ENCODE results near the gene FANCC. TPM values are rescaled to one million over a fixed set of nuclear protein-coding genes. Genes with fewer than 3 reads are reported as not detected.

The FANCC gene
- total and polyA plus RNA-seq, 2 donors = 4.1 to 4.8 TPM

DNA sequence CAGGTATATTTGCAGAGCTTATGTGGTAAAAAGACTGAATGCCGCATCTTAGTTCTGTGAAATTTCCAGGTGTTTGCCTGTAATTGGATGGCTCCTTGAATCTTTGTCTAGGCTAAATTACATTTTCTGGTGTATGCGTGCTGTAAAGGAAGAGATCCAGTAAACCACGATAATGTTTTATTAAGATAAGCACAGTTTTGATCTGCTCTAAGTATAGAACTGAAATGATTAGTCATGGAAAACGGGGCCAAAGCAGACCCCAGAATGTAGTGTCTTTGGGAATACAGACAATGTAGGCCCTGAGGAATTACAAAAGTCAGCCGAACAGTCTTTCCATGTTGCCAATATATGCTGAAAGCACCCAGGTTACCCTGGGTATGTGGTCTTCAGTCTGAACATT, 257.3 kb downstream of the FANCC start:
- Histone ChIP-seq H3K36me3 (ENCODE audit: control insufficient read depth in 2 of 2, insufficient read depth in 2 of 2, low read length in 1 of 2) (no peaks in the 10 kb centered on the region), H3K4me1 (ENCODE audit: control insufficient read depth in 2 of 2, insufficient read depth in 2 of 2, low read length in 2 of 2) (peaks cover 0 to 6% of the 10 kb centered on the region in 2 donors), H3K27ac (ENCODE audit: low read depth in 1 of 2, low read length in 1 of 2) (no peak overlapping the region), H3K4me3 (ENCODE audit: low read length in 2 of 2) (no peak overlapping the region), H3K9me3 (ENCODE audit: control insufficient read depth in 2 of 2, insufficient read depth in 1 of 2, low read length in 1 of 2) (no peaks in the 10 kb centered on the region), H3K27me3 (ENCODE audit: control insufficient read depth in 2 of 2, insufficient read depth in 1 of 2, low read length in 1 of 2) (no peaks in the 10 kb centered on the region)
- 45% methylated on average over 5 of the region's 5 CpGs for WGBS
- no peak for DNase-seq (ENCODE audit: low read depth in 6 of 9, low spot score in 9 of 9)

GRCh38 chr9:95058795-95059386, 258.6 kb downstream of the FANCC start:
- 96% methylated on average over 7 of the region's 7 CpGs for WGBS
- Histone ChIP-seq H3K4me1 (ENCODE audit: control insufficient read depth in 2 of 2, insufficient read depth in 2 of 2, low read length in 2 of 2) (peaks cover 0 to 6% of the 10 kb centered on the region in 2 donors), H3K36me3 (ENCODE audit: control insufficient read depth in 2 of 2, insufficient read depth in 2 of 2, low read length in 1 of 2) (no peaks in the 10 kb centered on the region), H3K9me3 (ENCODE audit: control insufficient read depth in 2 of 2, insufficient read depth in 1 of 2, low read length in 1 of 2) (no peaks in the 10 kb centered on the region), H3K4me3 (ENCODE audit: low read length in 2 of 2) (no peak overlapping the region), H3K27ac (ENCODE audit: low read depth in 1 of 2, low read length in 1 of 2) (no peak overlapping the region), H3K27me3 (ENCODE audit: control insufficient read depth in 2 of 2, insufficient read depth in 1 of 2, low read length in 1 of 2) (no peaks in the 10 kb centered on the region)
- DNase-seq (ENCODE audit: low read depth in 6 of 9, low spot score in 9 of 9) = no peak

GRCh38 chr9:95058121-95058785, 259.3 kb downstream of the FANCC start:
- Histone ChIP-seq H3K4me1 (ENCODE audit: control insufficient read depth in 2 of 2, insufficient read depth in 2 of 2, low read length in 2 of 2) (peaks cover 0 to 6% of the 10 kb centered on the region in 2 donors), H3K27ac (ENCODE audit: low read depth in 1 of 2, low read length in 1 of 2) (no peak overlapping the region), H3K27me3 (ENCODE audit: control insufficient read depth in 2 of 2, insufficient read depth in 1 of 2, low read length in 1 of 2) (no peaks in the 10 kb centered on the region), H3K9me3 (ENCODE audit: control insufficient read depth in 2 of 2, insufficient read depth in 1 of 2, low read length in 1 of 2) (no peaks in the 10 kb centered on the region), H3K36me3 (ENCODE audit: control insufficient read depth in 2 of 2, insufficient read depth in 2 of 2, low read length in 1 of 2) (no peaks in the 10 kb centered on the region), H3K4me3 (ENCODE audit: low read length in 2 of 2) (no peak overlapping the region)
- DNase-seq (ENCODE audit: low read depth in 6 of 9, low spot score in 9 of 9) = no peak
- 92% methylated on average over 7 of the region's 7 CpGs for WGBS

DNA sequence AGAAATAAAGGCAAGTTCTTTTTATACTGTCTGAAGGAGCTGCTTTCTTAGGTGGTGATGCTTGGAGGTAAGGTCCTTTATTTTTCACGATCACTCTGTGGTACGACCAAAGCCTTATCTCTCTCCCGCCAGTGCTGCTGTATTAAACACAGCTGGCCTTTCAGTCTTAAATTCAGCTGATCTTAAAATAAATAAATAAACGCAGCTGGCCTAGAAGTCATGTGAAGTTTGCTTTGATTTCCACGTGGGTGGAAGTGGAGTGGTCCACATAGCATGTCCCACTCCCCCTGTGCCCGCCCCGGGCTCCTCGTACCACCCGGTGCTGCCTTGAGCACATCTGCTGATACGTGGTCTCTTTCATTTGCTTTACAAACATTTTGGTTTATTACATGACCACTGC, 260.4 kb downstream of the FANCC start:
- no peak for DNase-seq (ENCODE audit: low read depth in 6 of 9, low spot score in 9 of 9)
- Histone ChIP-seq H3K9me3 (ENCODE audit: control insufficient read depth in 2 of 2, insufficient read depth in 1 of 2, low read length in 1 of 2) (no peaks in the 10 kb centered on the region), H3K36me3 (ENCODE audit: control insufficient read depth in 2 of 2, insufficient read depth in 2 of 2, low read length in 1 of 2) (no peaks in the 10 kb centered on the region), H3K4me1 (ENCODE audit: control insufficient read depth in 2 of 2, insufficient read depth in 2 of 2, low read length in 2 of 2) (peaks cover 0 to under 1% of the 10 kb centered on the region in 2 donors), H3K27me3 (ENCODE audit: control insufficient read depth in 2 of 2, insufficient read depth in 1 of 2, low read length in 1 of 2) (no peaks in the 10 kb centered on the region), H3K4me3 (ENCODE audit: low read length in 2 of 2) (no peak overlapping the region), H3K27ac (ENCODE audit: low read depth in 1 of 2, low read length in 1 of 2) (no peak overlapping the region)
- 74% methylated on average over 10 of the region's 10 CpGs for WGBS

DNA sequence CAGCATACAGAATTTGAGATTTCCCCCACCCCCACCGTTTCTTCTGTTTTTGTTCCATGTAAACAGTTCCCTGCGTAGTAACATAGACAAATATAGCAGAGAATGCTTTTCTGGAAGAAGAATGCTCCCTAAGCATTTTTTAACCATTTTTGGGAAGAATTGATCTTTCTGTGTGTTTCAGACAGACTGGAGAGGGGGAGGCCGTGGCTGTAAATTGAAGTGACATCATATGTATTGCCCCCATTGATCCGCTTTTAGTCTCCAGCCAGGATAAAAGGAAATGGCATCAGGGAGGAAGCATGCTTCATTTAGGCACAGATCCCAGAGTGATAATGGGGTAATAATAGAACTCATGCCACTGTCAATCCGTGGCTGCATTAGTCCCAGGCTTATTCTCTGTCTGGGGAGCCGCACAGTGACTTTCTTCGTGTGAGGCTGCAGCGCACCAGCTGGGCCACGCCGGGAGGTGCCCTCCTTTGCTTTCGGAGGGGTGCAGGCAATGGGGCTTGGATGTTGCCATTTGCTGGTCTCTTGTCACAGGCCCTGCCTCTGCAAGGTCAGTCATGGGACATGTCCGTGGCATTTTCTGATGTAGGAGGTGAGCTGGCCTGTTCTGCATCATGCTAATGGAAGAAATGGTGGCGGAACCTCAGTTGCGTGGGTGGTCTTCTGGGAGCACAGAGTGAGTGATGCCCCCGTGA, 261.5 kb downstream of the FANCC start:
- no peaks in the 10 kb centered on the region for H3K9me3 ChIP-seq (ENCODE audit: control insufficient read depth in 2 of 2, insufficient read depth in 1 of 2, low read length in 1 of 2)
- no peak overlapping the region for H3K4me3 ChIP-seq (ENCODE audit: low read length in 2 of 2)
- DNase-seq (ENCODE audit: low read depth in 6 of 9, low spot score in 9 of 9) = no peak
- 94% methylated on average over 15 of the region's 15 CpGs for WGBS
- H3K27ac ChIP-seq (ENCODE audit: low read depth in 1 of 2, low read length in 1 of 2) = no peak overlapping the region
- H3K4me1 ChIP-seq (ENCODE audit: control insufficient read depth in 2 of 2, insufficient read depth in 2 of 2, low read length in 2 of 2) = no peaks in the 10 kb centered on the region
- H3K36me3 ChIP-seq (ENCODE audit: control insufficient read depth in 2 of 2, insufficient read depth in 2 of 2, low read length in 1 of 2) = no peaks in the 10 kb centered on the region
- no peaks in the 10 kb centered on the region for H3K27me3 ChIP-seq (ENCODE audit: control insufficient read depth in 2 of 2, insufficient read depth in 1 of 2, low read length in 1 of 2)

- Histone ChIP-seq H3K4me1 (ENCODE audit: control insufficient read depth in 2 of 2, insufficient read depth in 2 of 2, low read length in 2 of 2) (no peaks in the 10 kb centered on the region), H3K4me3 (ENCODE audit: low read length in 2 of 2) (no peak overlapping the region), H3K27ac (ENCODE audit: low read depth in 1 of 2, low read length in 1 of 2) (no peak overlapping the region), H3K36me3 (ENCODE audit: control insufficient read depth in 2 of 2, insufficient read depth in 2 of 2, low read length in 1 of 2) (no peaks in the 10 kb centered on the region), H3K9me3 (ENCODE audit: control insufficient read depth in 2 of 2, insufficient read depth in 1 of 2, low read length in 1 of 2) (no peaks in the 10 kb centered on the region), H3K27me3 (ENCODE audit: control insufficient read depth in 2 of 2, insufficient read depth in 1 of 2, low read length in 1 of 2) (peaks cover 0 to 2% of the 10 kb centered on the region in 2 donors)
- DNase-seq (ENCODE audit: low read depth in 6 of 9, low spot score in 9 of 9) = no peak
- WGBS = 77% methylated on average over 6 of the region's 6 CpGs
These were observed 262.1 kb downstream of the FANCC start for GRCh38 chr9:95055334-95055850.

GRCh38 chr9:95053611-95054570, 263.6 kb downstream of the FANCC start:
- Histone ChIP-seq H3K9me3 (ENCODE audit: control insufficient read depth in 2 of 2, insufficient read depth in 1 of 2, low read length in 1 of 2) (no peaks in the 10 kb centered on the region), H3K27me3 (ENCODE audit: control insufficient read depth in 2 of 2, insufficient read depth in 1 of 2, low read length in 1 of 2) (peaks cover 10% of the 10 kb centered on the region in 2 donors), H3K4me1 (ENCODE audit: control insufficient read depth in 2 of 2, insufficient read depth in 2 of 2, low read length in 2 of 2) (peaks cover 0 to under 1% of the 10 kb centered on the region in 2 donors), H3K27ac (ENCODE audit: low read depth in 1 of 2, low read length in 1 of 2) (no peak overlapping the region), H3K4me3 (ENCODE audit: low read length in 2 of 2) (no peak overlapping the region), H3K36me3 (ENCODE audit: control insufficient read depth in 2 of 2, insufficient read depth in 2 of 2, low read length in 1 of 2) (no peaks in the 10 kb centered on the region)
- no peak for DNase-seq (ENCODE audit: low read depth in 6 of 9, low spot score in 9 of 9)
- 96% methylated on average over 5 of the region's 5 CpGs for WGBS

DNA sequence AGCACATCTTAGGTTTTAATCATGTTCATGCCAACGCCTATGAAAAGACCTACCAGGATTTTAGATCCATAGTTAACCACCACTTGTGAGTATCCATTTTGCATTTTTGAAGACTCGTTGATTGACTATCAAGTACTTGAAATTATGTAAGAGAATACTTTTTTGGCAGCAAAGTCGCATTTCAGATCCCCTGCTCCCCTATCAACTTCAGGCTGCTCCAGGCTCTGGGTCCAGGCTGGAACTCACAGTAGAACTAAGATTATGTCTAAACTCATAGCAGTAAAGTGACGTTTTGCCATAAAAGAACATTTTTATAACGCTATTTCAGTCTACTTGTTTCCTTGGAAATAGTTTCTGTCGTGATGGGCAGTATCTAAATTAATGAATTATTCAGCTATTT, 267.7 kb downstream of the FANCC start:
- no peak overlapping the region for H3K27ac ChIP-seq (ENCODE audit: low read depth in 1 of 2, low read length in 1 of 2)
- H3K9me3 ChIP-seq (ENCODE audit: control insufficient read depth in 2 of 2, insufficient read depth in 1 of 2, low read length in 1 of 2) = no peaks in the 10 kb centered on the region
- no peak overlapping the region for H3K4me3 ChIP-seq (ENCODE audit: low read length in 2 of 2)
- no peaks in the 10 kb centered on the region for H3K36me3 ChIP-seq (ENCODE audit: control insufficient read depth in 2 of 2, insufficient read depth in 2 of 2, low read length in 1 of 2)
- peaks cover 20 to 36% of the 10 kb centered on the region in 2 donors for H3K27me3 ChIP-seq (ENCODE audit: control insufficient read depth in 2 of 2, insufficient read depth in 1 of 2, low read length in 1 of 2)
- no peak for DNase-seq (ENCODE audit: low read depth in 6 of 9, low spot score in 9 of 9)
- 92% methylated on average over 6 of the region's 6 CpGs for WGBS
- H3K4me1 ChIP-seq (ENCODE audit: control insufficient read depth in 2 of 2, insufficient read depth in 2 of 2, low read length in 2 of 2) = peaks cover 3 to 5% of the 10 kb centered on the region in 2 donors
